NCI-H748 treated with DMSO at 0.1 percent for 48 hours (cell line): ENCODE data around the gene KNSTRN.

Source experiments
- DNase-seq: peaks from one replicate; lab custom pipeline; 2025; lab: John Stamatoyannopoulos, UW

KNSTRN gene

GRCh38 chr15:40382580-40383456 lies at the start of gene KNSTRN:
TSS of gene KNSTRN (plus strand) at chr15:40382721. CDS start at chr15:40382836, 115 bp downstream.
- DNase-seq = peak; percentile 87

GRCh38 chr15:40333922-40334492 lies 48.5 kb upstream of the KNSTRN start:
- DNase-seq = no peak

GRCh38 chr15:40334541-40334940 lies 48.0 kb upstream of the KNSTRN start:
- no peak for DNase-seq

- DNase-seq = no peak
Observed at GRCh38 chr15:40334941-40335795, 47.4 kb upstream of the KNSTRN start.

- DNase-seq = no peak
Observed at GRCh38 chr15:40335938-40336743, 46.4 kb upstream of the KNSTRN start.

- no peak for DNase-seq
Observed at GRCh38 chr15:40336744-40337122, 45.8 kb upstream of the KNSTRN start.

- DNase-seq = no peak
Observed at GRCh38 chr15:40337597-40337996, 44.9 kb upstream of the KNSTRN start.

GRCh38 chr15:40338041-40338657 lies 44.4 kb upstream of the KNSTRN start:
- peak; percentile 6 for DNase-seq

GRCh38 chr15:40338921-40339620 lies 43.5 kb upstream of the KNSTRN start:
- DNase-seq = no peak

- no peak for DNase-seq
Observed at GRCh38 chr15:40339621-40339945, 42.9 kb upstream of the KNSTRN start.

GRCh38 chr15:40340038-40340739 lies 42.3 kb upstream of the KNSTRN start:
- no peak for DNase-seq

- peak; percentile 10 for DNase-seq
Observed at GRCh38 chr15:40340740-40341400, 41.7 kb upstream of the KNSTRN start, which contains the start of gene CCDC9B. TSS of gene CCDC9B (minus strand) at chr15:40340939. CDS start at chr15:40340819, 120 bp downstream.

- DNase-seq = no peak
Observed at GRCh38 chr15:40342416-40343320, 39.9 kb upstream of the KNSTRN start.

GRCh38 chr15:40343512-40343911 lies 39.0 kb upstream of the KNSTRN start:
- DNase-seq = no peak

- no peak for DNase-seq
Observed at GRCh38 chr15:40344217-40344616, 38.3 kb upstream of the KNSTRN start.

- DNase-seq = peak; percentile 8
Observed at GRCh38 chr15:40344631-40345120, 37.8 kb upstream of the KNSTRN start.

GRCh38 chr15:40345225-40345866 lies 37.2 kb upstream of the KNSTRN start:
- no peak for DNase-seq
